D721Med (cell line): ENCODE results near the gene TCF7L1.

Source experiments
- DNase-seq: peaks from one replicate; pipeline ENCODE4 v3.0.0; 2011; ENCODE audit warnings: low spot score; ENCODE audit not compliant: insufficient read length
- FAIRE-seq: peaks from 2 replicates; lab custom pipeline; 2011; peaks lifted over from hg19 to GRCh38; lab: Jason Lieb, UNC
- TF ChIP-seq, protein P1 (sequence below): IDR thresholded peaks from 2 replicates; pipeline ENCODE4 v1.5.1; 2012; ENCODE audit warnings: mild to moderate bottlenecking, control low read depth; ENCODE audit not compliant: insufficient read depth; ENCODE audit errors: missing control alignments

The TCF7L1 gene

DNA sequence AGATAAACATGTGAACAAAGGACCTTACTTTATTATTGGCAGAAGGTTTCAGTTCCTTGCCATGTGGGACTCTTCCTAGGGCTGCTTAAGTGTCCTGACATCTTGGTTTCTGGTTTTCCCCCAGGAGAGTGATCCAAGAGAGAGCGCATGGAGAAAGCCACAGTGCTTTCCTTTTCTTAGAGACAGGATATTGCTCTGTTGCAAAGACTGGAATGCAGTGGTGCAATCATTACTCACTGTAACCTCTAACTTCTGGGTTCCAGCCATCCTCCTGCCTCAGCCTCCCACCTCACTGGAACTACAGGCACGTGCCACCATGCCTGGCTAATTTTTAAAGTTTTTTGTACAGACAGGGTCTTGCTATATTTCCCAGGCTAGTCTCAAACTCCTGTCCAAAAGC is 38.1 kb upstream of the TCF7L1 start:
- DNase-seq (no peak), FAIRE-seq (no peak)
- TF ChIP-seq, protein P1, sequence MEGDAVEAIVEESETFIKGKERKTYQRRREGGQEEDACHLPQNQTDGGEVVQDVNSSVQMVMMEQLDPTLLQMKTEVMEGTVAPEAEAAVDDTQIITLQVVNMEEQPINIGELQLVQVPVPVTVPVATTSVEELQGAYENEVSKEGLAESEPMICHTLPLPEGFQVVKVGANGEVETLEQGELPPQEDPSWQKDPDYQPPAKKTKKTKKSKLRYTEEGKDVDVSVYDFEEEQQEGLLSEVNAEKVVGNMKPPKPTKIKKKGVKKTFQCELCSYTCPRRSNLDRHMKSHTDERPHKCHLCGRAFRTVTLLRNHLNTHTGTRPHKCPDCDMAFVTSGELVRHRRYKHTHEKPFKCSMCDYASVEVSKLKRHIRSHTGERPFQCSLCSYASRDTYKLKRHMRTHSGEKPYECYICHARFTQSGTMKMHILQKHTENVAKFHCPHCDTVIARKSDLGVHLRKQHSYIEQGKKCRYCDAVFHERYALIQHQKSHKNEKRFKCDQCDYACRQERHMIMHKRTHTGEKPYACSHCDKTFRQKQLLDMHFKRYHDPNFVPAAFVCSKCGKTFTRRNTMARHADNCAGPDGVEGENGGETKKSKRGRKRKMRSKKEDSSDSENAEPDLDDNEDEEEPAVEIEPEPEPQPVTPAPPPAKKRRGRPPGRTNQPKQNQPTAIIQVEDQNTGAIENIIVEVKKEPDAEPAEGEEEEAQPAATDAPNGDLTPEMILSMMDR = no peak

DNA sequence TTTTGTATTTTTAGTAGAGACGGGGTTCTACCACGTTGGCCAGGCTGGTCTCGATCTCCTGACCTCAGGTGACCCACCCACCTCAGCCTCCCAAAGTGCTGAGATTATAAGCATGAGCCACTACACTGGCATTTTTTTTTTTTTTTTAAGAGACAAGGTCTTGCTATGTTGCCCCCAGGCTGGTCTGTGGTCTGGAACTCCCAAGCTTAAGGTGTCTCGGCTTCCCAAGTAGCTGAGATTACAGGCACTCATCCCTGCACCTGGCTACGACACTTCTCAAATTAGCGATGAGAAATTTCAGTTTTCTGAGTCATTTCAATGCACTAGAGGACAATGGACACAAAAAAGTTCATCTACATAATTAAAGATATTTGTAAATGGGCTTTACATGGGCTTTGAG is 36.6 kb upstream of the TCF7L1 start:
- DNase-seq = no peak
- TF ChIP-seq, protein P1 = no peak
- FAIRE-seq = no peak

DNA sequence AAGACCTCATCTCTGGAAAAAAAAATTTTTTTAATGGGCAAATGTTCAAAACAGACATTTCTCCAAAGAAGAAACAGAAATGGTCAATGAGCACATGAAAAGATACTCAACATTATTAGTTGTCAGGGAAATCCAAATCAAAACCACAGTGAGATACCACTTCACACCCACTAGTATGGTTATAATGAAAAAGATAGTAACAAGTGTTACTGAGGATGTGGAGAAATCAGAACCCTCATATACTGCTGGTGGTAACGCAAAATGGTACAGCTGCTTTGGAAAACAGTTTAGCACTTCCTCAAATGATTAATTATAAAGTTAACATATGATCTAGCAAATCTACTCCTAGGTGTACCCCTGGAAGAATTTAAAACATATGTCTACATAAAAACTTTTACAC is 29.0 kb upstream of the TCF7L1 start:
- DNase-seq (no peak), FAIRE-seq (no peak)
- TF ChIP-seq, protein P1 = no peak

DNA sequence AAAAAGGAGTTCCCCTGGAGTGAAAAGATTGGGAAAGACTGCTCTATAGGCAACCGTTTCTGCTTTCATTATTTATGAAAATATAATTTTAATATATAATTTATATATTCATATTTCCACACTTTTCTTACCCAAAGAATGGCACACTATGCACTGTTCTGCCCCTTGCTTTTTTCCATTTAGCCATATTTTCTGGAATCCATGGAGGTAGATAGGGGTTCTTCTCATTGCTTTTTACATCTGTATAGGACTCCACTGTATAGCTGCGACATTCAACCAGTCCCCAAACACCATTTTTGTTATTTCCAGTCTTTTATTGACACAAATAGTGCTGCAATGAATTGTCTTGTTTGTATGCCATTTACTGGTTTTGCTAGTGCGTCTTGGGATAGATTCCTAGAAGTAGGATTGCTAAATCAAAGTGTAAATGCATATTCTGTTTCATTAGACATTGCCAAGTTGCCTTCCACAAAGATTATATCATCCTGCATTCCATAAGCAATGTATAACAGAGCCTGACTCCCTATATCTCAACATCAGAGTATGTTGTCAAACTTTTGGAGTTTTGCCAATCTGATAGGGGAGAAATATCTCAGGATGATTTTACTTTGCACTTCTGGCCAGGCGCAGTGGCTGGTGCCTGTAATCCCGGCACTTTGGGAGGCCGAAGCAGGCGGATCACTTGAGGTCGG is 26.6 kb upstream of the TCF7L1 start:
- DNase-seq = no peak
- TF ChIP-seq, protein P1 = no peak

DNA sequence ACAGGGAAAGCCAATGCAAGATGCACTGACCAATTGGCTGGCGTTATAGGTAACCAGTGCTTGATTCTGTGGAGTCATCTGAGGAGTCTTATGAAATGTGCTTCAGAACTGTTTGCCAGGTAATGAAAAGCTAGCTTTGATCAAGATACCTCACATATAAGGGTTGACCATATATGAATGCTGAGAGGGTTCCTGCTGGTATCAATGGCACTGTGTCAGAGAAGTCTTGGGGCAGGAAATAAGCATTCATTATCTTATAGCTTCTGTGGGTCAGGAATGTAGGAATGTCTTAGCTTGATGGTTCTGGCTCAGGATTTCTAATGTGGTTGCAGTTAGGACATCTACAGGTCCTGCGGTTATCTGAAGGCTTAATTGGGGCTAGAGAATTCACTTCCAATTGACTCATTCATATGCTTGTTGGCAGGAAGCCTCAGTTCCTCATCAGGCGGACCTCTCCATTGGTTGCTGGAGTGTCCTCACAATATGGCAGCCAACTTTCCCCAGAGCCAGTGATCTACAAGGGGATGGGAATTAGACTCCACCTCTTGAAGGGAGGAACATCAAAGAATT is 22.1 kb upstream of the TCF7L1 start:
- no peak for DNase-seq
- TF ChIP-seq, protein P1 = no peak
- no peak for FAIRE-seq

More for the DNA sequence above, 26.6 kb upstream of the TCF7L1 start:
- FAIRE-seq = no peak

DNA sequence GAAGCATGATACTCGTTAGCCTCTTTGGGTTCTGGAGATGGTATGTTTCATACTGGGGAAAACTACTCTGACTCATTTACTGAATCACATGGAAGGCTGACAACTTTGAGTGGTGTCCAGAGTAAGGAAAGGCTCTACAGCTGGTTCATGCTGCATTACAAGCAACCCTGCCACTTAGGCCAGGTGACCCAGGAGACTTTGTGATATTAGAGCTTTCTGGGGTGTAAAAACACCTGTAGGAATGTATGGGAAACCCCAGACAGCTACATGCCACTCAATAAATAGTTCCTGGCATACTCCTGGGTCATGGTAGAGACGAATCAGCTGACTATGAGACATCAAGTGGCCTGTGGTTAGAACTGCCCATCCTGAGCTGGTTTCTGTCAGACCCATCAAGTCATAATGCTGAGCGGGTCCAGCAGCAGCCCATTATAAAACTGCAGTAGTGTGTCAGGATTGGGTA is 21.3 kb upstream of the TCF7L1 start:
- TF ChIP-seq, protein P1 = no peak
- FAIRE-seq (no peak), DNase-seq (no peak)
